H9 (cell line): ENCODE results near the gene COL4A1. TPM values are rescaled to one million over a fixed set of nuclear protein-coding genes. Genes with fewer than 3 reads are reported as not detected.

Experiments used
- DNase-seq: peaks from one replicate; pipeline ENCODE4 v3.0.0-alpha.2; 2017
- H2AFZ ChIP-seq: one replicate; pipeline ENCODE4 v1.6.1; 2013; ENCODE audit warnings: mild to moderate bottlenecking, low read length, control low read depth, moderate library complexity
- H2AK5ac ChIP-seq: 2 replicates; pipeline ENCODE4 v1.6.1; 2013; ENCODE audit warnings: low read length, control low read depth, mixed read lengths; ENCODE audit not compliant: insufficient read length
- H2BK120ac ChIP-seq: one replicate; pipeline ENCODE4 v1.6.1; 2013; ENCODE audit warnings: low read depth, mild to moderate bottlenecking, low read length, control low read depth, inconsistent platforms; ENCODE audit not compliant: poor library complexity, severe bottlenecking
- H2BK12ac ChIP-seq: 2 replicates; pipeline ENCODE4 v1.6.1; 2013; ENCODE audit warnings: low read length, control low read depth, mixed read lengths, low read depth; ENCODE audit not compliant: insufficient read length
- H2BK15ac ChIP-seq: 2 replicates; pipeline ENCODE4 v1.6.1; 2013; ENCODE audit warnings: low read depth, low read length, control low read depth
- H2BK20ac ChIP-seq: one replicate; pipeline ENCODE4 v1.6.1; 2013; ENCODE audit warnings: low read depth, mild to moderate bottlenecking, low read length, control low read depth, inconsistent platforms; ENCODE audit not compliant: poor library complexity, severe bottlenecking
- H2BK5ac ChIP-seq: 2 replicates; pipeline ENCODE4 v1.6.1; 2013; ENCODE audit warnings: low read length, control low read depth, mixed read lengths; ENCODE audit not compliant: insufficient read length
- H3K14ac ChIP-seq: 2 replicates; pipeline ENCODE4 v1.6.1; 2013; ENCODE audit warnings: low read length, control low read depth; ENCODE audit not compliant: insufficient read depth
- H3K18ac ChIP-seq: 2 replicates; pipeline ENCODE4 v1.6.1; 2013; ENCODE audit warnings: low read depth, mild to moderate bottlenecking, mixed read lengths, low read length, control low read depth; ENCODE audit not compliant: insufficient read length
- H3K23ac ChIP-seq: 2 replicates; pipeline ENCODE4 v1.6.1; 2013; ENCODE audit warnings: low read length, control low read depth, mixed read lengths, low read depth; ENCODE audit not compliant: insufficient read length
- H3K23me2 ChIP-seq: 2 replicates; pipeline ENCODE4 v1.6.1; 2013; ENCODE audit warnings: low read depth, mild to moderate bottlenecking, mixed read lengths, low read length, control low read depth; ENCODE audit not compliant: insufficient read length, poor library complexity, severe bottlenecking
- H3K27ac ChIP-seq: 2 replicates; pipeline ENCODE4 v1.5.1; 2013; ENCODE audit warnings: low read length, control low read depth, mixed read lengths, low read depth; ENCODE audit not compliant: insufficient read length
- H3K27me3 ChIP-seq: 2 replicates; pipeline ENCODE4 v1.6.1; 2013; ENCODE audit warnings: low read length, control low read depth, inconsistent platforms; ENCODE audit not compliant: insufficient read depth
- H3K4ac ChIP-seq: 2 replicates; pipeline ENCODE4 v1.6.1; 2013; ENCODE audit warnings: low read depth, mild to moderate bottlenecking, control low read depth, inconsistent platforms, low read length, moderate library complexity
- H3K4me1 ChIP-seq: 2 replicates; pipeline ENCODE4 v1.6.1; 2013; ENCODE audit warnings: low read length, control low read depth, inconsistent platforms; ENCODE audit not compliant: insufficient read depth
- H3K4me2 ChIP-seq: 2 replicates; pipeline ENCODE4 v1.6.1; 2013; ENCODE audit warnings: low read length, control low read depth, mixed read lengths; ENCODE audit not compliant: insufficient read length, insufficient read depth
- H3K56ac ChIP-seq: 2 replicates; pipeline ENCODE4 v1.6.1; 2013; ENCODE audit warnings: low read depth, mild to moderate bottlenecking, mixed read lengths, low read length, control low read depth; ENCODE audit not compliant: insufficient read length
- H3K79me1 ChIP-seq: 2 replicates; pipeline ENCODE4 v1.6.1; 2013; ENCODE audit warnings: low read depth, mild to moderate bottlenecking, moderate library complexity, low read length, control low read depth, inconsistent platforms; ENCODE audit not compliant: insufficient read depth, poor library complexity, severe bottlenecking
- H3K79me2 ChIP-seq: 2 replicates; pipeline ENCODE4 v1.6.1; 2013; ENCODE audit warnings: low read length, control low read depth, inconsistent platforms; ENCODE audit not compliant: insufficient read depth
- H3K9ac ChIP-seq: 2 replicates; pipeline ENCODE4 v1.6.1; 2013; ENCODE audit warnings: low read length, control low read depth, mixed read lengths; ENCODE audit not compliant: insufficient read length; ENCODE audit errors: extremely low read depth
- H3K9me3 ChIP-seq: one replicate; pipeline ENCODE4 v1.6.1; 2013; ENCODE audit warnings: low read depth, low read length, inconsistent platforms; ENCODE audit not compliant: control insufficient read depth
- H3T11ph ChIP-seq: one replicate; pipeline ENCODE4 v1.6.1; 2013; ENCODE audit warnings: mild to moderate bottlenecking, low read length, control low read depth, inconsistent platforms
- H4K20me1 ChIP-seq: one replicate; pipeline ENCODE4 v1.6.1; 2013; ENCODE audit not compliant: control insufficient read depth, insufficient read length, insufficient read depth
- H4K5ac ChIP-seq: 2 replicates; pipeline ENCODE4 v1.6.1; 2013; ENCODE audit warnings: low read depth, mild to moderate bottlenecking, mixed read lengths, low read length, control low read depth; ENCODE audit not compliant: insufficient read length
- H4K8ac ChIP-seq: replicated peaks from 2 replicates; pipeline ENCODE4 v1.6.1; 2013; ENCODE audit warnings: low read length, control low read depth, mixed read lengths, low read depth; ENCODE audit not compliant: insufficient read length
- H4K91ac ChIP-seq: 2 replicates; pipeline ENCODE4 v1.6.1; 2013; ENCODE audit warnings: low read depth, mild to moderate bottlenecking, moderate library complexity, mixed read lengths, low read length, control low read depth; ENCODE audit not compliant: insufficient read length
- H3K27ac Mint-ChIP-seq, 3 experiments: 2 replicates in 2 of 3; 3 replicates in 1 of 3; pipeline ENCODE4 v1.8.0; 2020 to 2021; ENCODE audit warnings: mixed read lengths in 3 of 3, mild to moderate bottlenecking in 1 of 3, moderate library complexity in 1 of 3
- H3K27me3 Mint-ChIP-seq: 2 replicates; pipeline ENCODE4 v1.8.0; 2021; ENCODE audit warnings: low read depth, mild to moderate bottlenecking, moderate library complexity, mixed read lengths
- H3K36me3 Mint-ChIP-seq, 3 experiments: 2 replicates in 2 of 3; 3 replicates in 1 of 3; pipeline ENCODE4 v1.8.0; 2020 to 2021; ENCODE audit warnings: low read depth in 3 of 3, mixed read lengths in 3 of 3; ENCODE audit not compliant: insufficient read depth in 1 of 3
- H3K4me1 Mint-ChIP-seq, 2 experiments: 2 replicates each; pipeline ENCODE4 v1.8.0; 2020; ENCODE audit warnings: mixed read lengths in 2 of 2
- H3K4me3 Mint-ChIP-seq, 2 experiments: 2 replicates in 1 of 2; 3 replicates in 1 of 2; pipeline ENCODE4 v1.8.0; 2020 to 2021; ENCODE audit warnings: mild to moderate bottlenecking in 2 of 2, mixed read lengths in 2 of 2, moderate library complexity in 1 of 2
- H3K9me3 Mint-ChIP-seq, 2 experiments: 2 replicates in 1 of 2; 3 replicates in 1 of 2; pipeline ENCODE4 v1.8.0; 2020; ENCODE audit warnings: mild to moderate bottlenecking in 2 of 2, mixed read lengths in 2 of 2, moderate library complexity in 1 of 2
- WGBS: extraction: QIAGEN DNeasy Blood & Tissue Kit; methylation state at CpG from one replicate; pipeline ENCODE4 v1.1.7; 2013; ENCODE audit warnings: missing lambda C conversion rate, low lambda C conversion rate, mixed read lengths; ENCODE audit not compliant: insufficient read length; ENCODE audit errors: extremely low coverage; 5-methylcytosine and 5-hydroxymethylcytosine counted together
- total RNA-seq: library from RNA; stranded (reverse); gene quantifications from 2 replicates; pipeline ENCODE4 v1.2.1, GENCODE V29; 2021
- TF ChIP-seq, protein P1 (sequence below): fragments of 200-600 bp; sonication (generic); conservative IDR thresholded peaks from 3 replicates; pipeline ENCODE4 v1.8.0; 2021; ENCODE audit warnings: antibody characterized with exemption, mild to moderate bottlenecking

Gene COL4A1
- total RNA-seq, 1 experiment from 2014 or later, result 73.1 TPM

DNA sequence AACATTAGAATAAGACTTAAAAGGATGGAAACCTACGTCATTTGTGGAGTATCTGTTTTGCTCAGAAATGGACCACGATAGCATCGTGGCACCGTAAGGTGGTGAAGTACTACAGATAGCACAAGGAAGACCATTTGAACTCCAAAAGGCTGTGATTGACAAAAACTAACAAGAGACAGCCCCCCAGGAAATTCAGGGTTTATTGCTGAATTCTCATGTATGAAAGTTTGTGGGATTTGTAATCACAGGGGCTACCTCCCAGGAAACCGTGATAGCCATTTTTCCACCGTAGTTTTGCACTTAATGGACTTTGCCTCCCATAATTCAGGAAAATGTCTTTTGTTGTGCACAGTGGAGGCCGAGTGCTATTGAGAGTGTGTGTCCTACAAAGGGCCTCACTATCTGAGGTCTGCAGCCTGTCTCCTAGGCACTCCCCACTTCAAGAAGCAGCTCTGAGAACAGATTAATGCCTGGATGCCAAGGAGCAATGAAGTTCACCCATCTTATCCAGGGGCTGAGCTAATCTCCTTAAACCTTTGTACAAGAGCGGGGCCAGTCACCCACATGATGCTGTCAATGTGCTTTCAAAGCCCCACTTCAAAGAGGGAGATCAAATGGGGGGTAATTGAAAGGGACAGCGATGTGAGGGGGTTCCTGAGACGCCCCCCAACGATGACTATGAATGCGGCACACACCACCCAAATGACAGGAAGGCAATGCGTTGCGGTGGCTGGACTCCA lies 182.6 kb downstream of the COL4A1 start:
- Histone ChIP-seq H2AFZ (no peak overlapping the region), H3K23me2 (no peaks in the 10 kb centered on the region), H2BK20ac (no peak overlapping the region), H2AK5ac (no peak overlapping the region), H3K56ac (no peak overlapping the region), H3K27ac (no peak overlapping the region), H3K79me2 (no peaks in the 10 kb centered on the region), H3K4me1 (no peaks in the 10 kb centered on the region; the same call in 1 of the 2 replicates), H3K14ac (no peak overlapping the region), H4K8ac (no peak overlapping the region), H3K9ac (no peak overlapping the region), H3K79me1 (no peaks in the 10 kb centered on the region), H3K4me2 (no peak overlapping the region), H2BK120ac (no peak overlapping the region), H4K91ac (no peak overlapping the region), H3K4ac (no peak overlapping the region), H3K18ac (no peak overlapping the region), H3T11ph (no peak overlapping the region), H2BK5ac (no peak overlapping the region), H2BK12ac (no peak overlapping the region), H3K23ac (no peak overlapping the region), H3K27me3 (no peaks in the 10 kb centered on the region), H2BK15ac (no peak overlapping the region), H3K9me3 (no peaks in the 10 kb centered on the region), H4K20me1 (no peaks in the 10 kb centered on the region), H4K5ac (no peak overlapping the region)
- TF ChIP-seq, protein P1, sequence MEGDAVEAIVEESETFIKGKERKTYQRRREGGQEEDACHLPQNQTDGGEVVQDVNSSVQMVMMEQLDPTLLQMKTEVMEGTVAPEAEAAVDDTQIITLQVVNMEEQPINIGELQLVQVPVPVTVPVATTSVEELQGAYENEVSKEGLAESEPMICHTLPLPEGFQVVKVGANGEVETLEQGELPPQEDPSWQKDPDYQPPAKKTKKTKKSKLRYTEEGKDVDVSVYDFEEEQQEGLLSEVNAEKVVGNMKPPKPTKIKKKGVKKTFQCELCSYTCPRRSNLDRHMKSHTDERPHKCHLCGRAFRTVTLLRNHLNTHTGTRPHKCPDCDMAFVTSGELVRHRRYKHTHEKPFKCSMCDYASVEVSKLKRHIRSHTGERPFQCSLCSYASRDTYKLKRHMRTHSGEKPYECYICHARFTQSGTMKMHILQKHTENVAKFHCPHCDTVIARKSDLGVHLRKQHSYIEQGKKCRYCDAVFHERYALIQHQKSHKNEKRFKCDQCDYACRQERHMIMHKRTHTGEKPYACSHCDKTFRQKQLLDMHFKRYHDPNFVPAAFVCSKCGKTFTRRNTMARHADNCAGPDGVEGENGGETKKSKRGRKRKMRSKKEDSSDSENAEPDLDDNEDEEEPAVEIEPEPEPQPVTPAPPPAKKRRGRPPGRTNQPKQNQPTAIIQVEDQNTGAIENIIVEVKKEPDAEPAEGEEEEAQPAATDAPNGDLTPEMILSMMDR, result no peak
- peaks cover 15% of the 10 kb centered on the region for H3K27me3 Mint-ChIP-seq
- H3K4me3 Mint-ChIP-seq, result no peak overlapping the region
- peaks cover 50 to 61% of the 10 kb centered on the region in 2 experiments for H3K4me1 Mint-ChIP-seq
- peak overlapping the region in 1 of 3 experiments; percentile 3; a peak in 1 of 7 replicates for H3K27ac Mint-ChIP-seq
- WGBS, result no CpG with 5 or more reads among the region's 14 CpGs
- no peaks in the 10 kb centered on the region for H3K9me3 Mint-ChIP-seq
- no peaks in the 10 kb centered on the region; a peak in 1 of 7 replicates for H3K36me3 Mint-ChIP-seq
- no peak for DNase-seq
